T-cell (primary cell): ENCODE results near the gene NLRP4. TPM values are rescaled to one million over a fixed set of nuclear protein-coding genes. Genes with fewer than 3 reads are reported as not detected.

Source experiments
- ATAC-seq, 4 experiments: fragments of 200-7000 bp in 3 of 4; fragments of 150-1000 bp in 1 of 4; cut with Tn5 transposase; replicated peaks in 1 of 4; 1 replicate in 3 of 4; 2 replicates in 1 of 4; pipeline ENCODE4 v1.10.0; 2021; ENCODE audit warnings: moderate library complexity in 3 of 4, mild to moderate bottlenecking in 2 of 4, moderate number of reproducible peaks in 1 of 4
- CTCF ChIA-PET, 2 donors: fragments of 300-600 bp; sonication (Branson Sonifier 250); formaldehyde crosslinking; loops; one replicate each; lab custom pipeline; 2022; ENCODE audit warnings: antibody characterized with exemption in 2 of 2; lab: Charles Lee
- POLR2A ChIA-PET, 2 donors: fragments of 300-600 bp; sonication (Branson Sonifier 250); formaldehyde crosslinking; loops; one replicate each; lab custom pipeline; 2022; ENCODE audit warnings: antibody characterized with exemption in 2 of 2; lab: Charles Lee
- DNase-seq, 35 experiments: peaks; one replicate each; pipeline versions ENCODE4 v3.0.0 to v3.0.0-alpha.2; 2013 to 2023
- H3K27ac ChIP-seq: one replicate; pipeline ENCODE4 v1.5.1; 2013; ENCODE audit warnings: low read length
- H3K27me3 ChIP-seq, 2 experiments: replicated peaks in 1 of 2; 1 replicate in 1 of 2; 2 replicates in 1 of 2; pipeline versions ENCODE4 v1.6.1 to v1.7.0; 2013; ENCODE audit warnings: low read length in 1 of 2, mixed read lengths in 1 of 2; ENCODE audit not compliant: control insufficient read depth in 2 of 2, insufficient read depth in 2 of 2; ENCODE audit errors: extremely low read depth in 1 of 2
- H3K36me3 ChIP-seq, 2 donors: 1 replicate in 1 of 2; 2 replicates in 1 of 2; pipeline versions ENCODE4 v1.6.1 to v1.7.0; 2013; ENCODE audit warnings: low read length in 1 of 2; ENCODE audit not compliant: control insufficient read depth in 2 of 2, insufficient read depth in 1 of 2; ENCODE audit errors: extremely low read depth in 1 of 2
- H3K4me1 ChIP-seq, 2 experiments: 1 replicate in 1 of 2; 2 replicates in 1 of 2; pipeline versions ENCODE4 v1.6.1 to v1.7.0; 2013; ENCODE audit warnings: low read length in 2 of 2, mixed read lengths in 1 of 2; ENCODE audit not compliant: insufficient read depth in 2 of 2, control insufficient read depth in 1 of 2; ENCODE audit errors: extremely low read depth in 1 of 2
- H3K4me3 ChIP-seq, 2 donors: 1 replicate in 1 of 2; 2 replicates in 1 of 2; pipeline versions ENCODE4 v1.5.1 to v1.7.0; 2013; ENCODE audit warnings: mild to moderate bottlenecking in 2 of 2, low read length in 1 of 2, moderate library complexity in 1 of 2; ENCODE audit not compliant: control insufficient read depth in 1 of 2; ENCODE audit errors: extremely low read depth in 1 of 2
- H3K9me3 ChIP-seq: 2 replicates; pipeline ENCODE4 v1.7.0; 2013
- H3K27ac Mint-ChIP-seq, 2 donors: one replicate each; pipeline ENCODE4 v1.8.0; 2020 to 2021; ENCODE audit warnings: mild to moderate bottlenecking in 2 of 2, mixed read lengths in 2 of 2
- H3K27me3 Mint-ChIP-seq, 2 donors: one replicate each; pipeline ENCODE4 v1.8.0; 2021 to 2022; ENCODE audit warnings: mixed read lengths in 2 of 2
- H3K36me3 Mint-ChIP-seq: one replicate; pipeline ENCODE4 v1.8.0; 2021; ENCODE audit warnings: mixed read lengths
- H3K4me1 Mint-ChIP-seq, 3 donors: one replicate each; pipeline ENCODE4 v1.8.0; 2020 to 2022; ENCODE audit warnings: mixed read lengths in 3 of 3, mild to moderate bottlenecking in 1 of 3
- H3K4me3 Mint-ChIP-seq, 3 donors: one replicate each; pipeline ENCODE4 v1.8.0; 2020 to 2022; ENCODE audit warnings: mild to moderate bottlenecking in 3 of 3, mixed read lengths in 3 of 3, moderate library complexity in 3 of 3
- H3K9me3 Mint-ChIP-seq, 3 donors: one replicate each; pipeline ENCODE4 v1.8.0; 2020 to 2022; ENCODE audit warnings: mixed read lengths in 3 of 3
- WGBS: methylation state at CpG from one replicate; pipeline ENCODE4 v1.1.5; 2013; ENCODE audit warnings: missing lambda C conversion rate; ENCODE audit not compliant: insufficient coverage; 5-methylcytosine and 5-hydroxymethylcytosine counted together
- total RNA-seq, 35 experiments: library from RNA in 6 of 35; stranded (reverse) in 6 of 35; fragments of 120-200 nt in 1 of 35; gene quantifications; one replicate each; pipeline versions ENCODE4 v1.2.1 to v1.2.4 and lab custom pipeline; 2013 to 2026

The NLRP4 gene
- total RNA-seq, 5 donors from 2014 or later (not counting 1 experiment from before 2014, with no cell fraction given) = not detected

GRCh38 chr19:55901369-55902079 is 65.2 kb downstream of the NLRP4 start:
- DNase-seq (no peak), ATAC-seq (no peak)
- Mint-ChIP-seq H3K27me3 (peaks cover 3 to 11% of the 10 kb centered on the region in 2 donors), H3K4me1 (no peaks in the 10 kb centered on the region), H3K36me3 (no peaks in the 10 kb centered on the region), H3K4me3 (no peak overlapping the region), H3K9me3 (peaks cover 15 to 16% (median 15%) of the 10 kb centered on the region in 3 donors), H3K27ac (no peak overlapping the region)
- Histone ChIP-seq H3K27me3 (peaks cover 0 to 2% of the 10 kb centered on the region in 2 experiments), H3K27ac (no peak overlapping the region), H3K4me1 (no peaks in the 10 kb centered on the region), H3K4me3 (no peak overlapping the region), H3K36me3 (no peaks in the 10 kb centered on the region), H3K9me3 (no peaks in the 10 kb centered on the region)
- 70% methylated on average over 12 of the region's 13 CpGs for WGBS
- POLR2A ChIA-PET = no interaction called here
- CTCF ChIA-PET = no interaction called here

GRCh38 chr19:55902080-55902751 is 65.9 kb downstream of the NLRP4 start:
- Histone ChIP-seq H3K9me3 (no peaks in the 10 kb centered on the region), H3K27me3 (peaks cover 0 to 2% of the 10 kb centered on the region in 2 experiments), H3K4me1 (no peaks in the 10 kb centered on the region), H3K4me3 (no peak overlapping the region), H3K27ac (no peak overlapping the region), H3K36me3 (no peaks in the 10 kb centered on the region)
- Mint-ChIP-seq H3K27me3 (peaks cover 3 to 11% of the 10 kb centered on the region in 2 donors), H3K27ac (no peak overlapping the region), H3K9me3 (peaks cover 11 to 15% (median 11%) of the 10 kb centered on the region in 3 donors), H3K36me3 (no peaks in the 10 kb centered on the region), H3K4me3 (no peak overlapping the region), H3K4me1 (no peaks in the 10 kb centered on the region)
- ChIA-PET CTCF (no interaction called here), POLR2A (no interaction called here)
- DNase-seq (no peak), ATAC-seq (no peak)
- 60% methylated on average over 2 of the region's 9 CpGs for WGBS

- Histone ChIP-seq H3K27ac (no peak overlapping the region), H3K4me1 (no peaks in the 10 kb centered on the region), H3K27me3 (peaks cover 0 to 2% of the 10 kb centered on the region in 2 experiments), H3K9me3 (no peaks in the 10 kb centered on the region), H3K36me3 (no peaks in the 10 kb centered on the region), H3K4me3 (no peak overlapping the region)
- no peak overlapping the region for H3K4me3 Mint-ChIP-seq
- H3K27ac Mint-ChIP-seq = no peak overlapping the region
- DNase-seq (no peak), ATAC-seq (no peak)
- peaks cover 5 to 11% of the 10 kb centered on the region in 2 donors for H3K27me3 Mint-ChIP-seq
- no peaks in the 10 kb centered on the region for H3K36me3 Mint-ChIP-seq
- ChIA-PET CTCF (no interaction called here), POLR2A (no interaction called here)
- WGBS = 69% methylated on average over 6 of the region's 7 CpGs
- peaks cover 2 to 22% (median 17%) of the 10 kb centered on the region in 3 donors for H3K9me3 Mint-ChIP-seq
- H3K4me1 Mint-ChIP-seq = no peaks in the 10 kb centered on the region
Measured at GRCh38 chr19:55907286-55907685, 70.9 kb downstream of the NLRP4 start.

- Histone ChIP-seq H3K9me3 (no peaks in the 10 kb centered on the region), H3K27ac (no peak overlapping the region)
- 80% methylated on average over 1 of the region's 3 CpGs for WGBS
Measured at GRCh38 chr19:55907746-55908145, 71.4 kb downstream of the NLRP4 start.

GRCh38 chr19:55909801-55910200 is 73.5 kb downstream of the NLRP4 start:
- no peaks in the 10 kb centered on the region for H3K36me3 ChIP-seq
- Mint-ChIP-seq H3K4me3 (no peak overlapping the region), H3K4me1 (no peaks in the 10 kb centered on the region), H3K9me3 (peaks cover 6 to 24% (median 13%) of the 10 kb centered on the region in 3 donors), H3K27ac (no peak overlapping the region), H3K27me3 (peaks cover 6% of the 10 kb centered on the region in 2 donors), H3K36me3 (no peaks in the 10 kb centered on the region)
- H3K27me3 ChIP-seq = peaks cover 0 to 8% of the 10 kb centered on the region in 2 experiments
- no CpG with 5 or more reads among the region's 2 CpGs for WGBS
- ATAC-seq = no peak
- ChIA-PET CTCF (no interaction called here), POLR2A (no interaction called here)
- no peaks in the 10 kb centered on the region for H3K4me1 ChIP-seq
- H3K27ac ChIP-seq = no peak overlapping the region
- H3K9me3 ChIP-seq = no peaks in the 10 kb centered on the region
- H3K4me3 ChIP-seq = no peak overlapping the region
- no peak for DNase-seq

More at GRCh38 chr19:55907746-55908145, 71.4 kb downstream of the NLRP4 start:
- H3K27me3 ChIP-seq = peaks cover 0 to 2% of the 10 kb centered on the region in 2 experiments
- no peak overlapping the region for H3K4me3 ChIP-seq
- CTCF ChIA-PET = no interaction called here
- no peaks in the 10 kb centered on the region for H3K36me3 ChIP-seq
- H3K36me3 Mint-ChIP-seq = no peaks in the 10 kb centered on the region
- no peak overlapping the region for H3K4me3 Mint-ChIP-seq
- ATAC-seq (no peak), DNase-seq (no peak)
- no peak overlapping the region for H3K27ac Mint-ChIP-seq
- H3K27me3 Mint-ChIP-seq = peaks cover 7 to 11% of the 10 kb centered on the region in 2 donors
- H3K4me1 Mint-ChIP-seq = no peaks in the 10 kb centered on the region
- H3K4me1 ChIP-seq = no peaks in the 10 kb centered on the region
- POLR2A ChIA-PET = no interaction called here
- peaks cover 3 to 22% (median 20%) of the 10 kb centered on the region in 3 donors for H3K9me3 Mint-ChIP-seq

GRCh38 chr19:55912916-55913315 is 76.6 kb downstream of the NLRP4 start:
- DNase-seq = no peak
- Histone ChIP-seq H3K27me3 (peaks cover 0 to 6% of the 10 kb centered on the region in 2 experiments), H3K9me3 (no peaks in the 10 kb centered on the region), H3K4me1 (no peaks in the 10 kb centered on the region), H3K4me3 (no peak overlapping the region), H3K27ac (no peak overlapping the region), H3K36me3 (no peaks in the 10 kb centered on the region)
- WGBS = 75% methylated on average over 6 of the region's 7 CpGs
- Mint-ChIP-seq H3K4me3 (no peak overlapping the region), H3K36me3 (no peaks in the 10 kb centered on the region), H3K4me1 (no peaks in the 10 kb centered on the region), H3K27me3 (peaks cover 0 to 4% of the 10 kb centered on the region in 2 donors), H3K9me3 (peaks cover 17 to 29% (median 22%) of the 10 kb centered on the region in 3 donors), H3K27ac (no peak overlapping the region)
- CTCF ChIA-PET = no interaction called here
- POLR2A ChIA-PET = no interaction called here
- no peak for ATAC-seq
